Effector CD8-positive, alpha-beta T cell (primary cell): ENCODE measurements around the gene RGS4.
"Not testable (repeated sequence)": the region's sequence is repeated elsewhere in the genome, so short reads cannot be mapped to it uniquely, and the experiment has no call there.

Experiments used
- DNase-seq: peaks from one replicate; lab custom pipeline; 2025; lab: John Stamatoyannopoulos, UW

Gene RGS4

GRCh38 chr1:163068716-163069115 lies 445 bp upstream of the RGS4 start:
- no peak for DNase-seq

GRCh38 chr1:163069655-163070277 lies 605 bp downstream of the RGS4 start:
- no peak for DNase-seq

GRCh38 chr1:163071405-163072255 lies 2.5 kb downstream of the RGS4 start:
- no peak for DNase-seq

DNA sequence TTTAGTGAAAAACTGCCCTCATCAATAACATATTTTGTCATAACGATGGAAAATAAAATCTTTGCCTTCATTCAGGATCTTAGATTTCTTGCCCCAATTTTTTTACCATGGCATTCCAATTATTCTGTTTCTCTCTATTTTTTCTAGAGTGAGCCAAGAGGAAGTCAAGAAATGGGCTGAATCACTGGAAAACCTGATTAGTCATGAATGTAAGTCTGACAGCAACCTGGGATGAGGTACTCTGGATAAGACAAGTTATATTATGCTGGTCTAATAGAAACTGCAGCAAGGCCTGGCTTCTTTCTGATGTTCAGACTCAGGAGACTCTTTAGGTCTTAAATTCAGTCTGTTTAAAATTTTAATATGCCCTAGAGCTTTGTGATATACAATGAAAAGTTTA lies 3.5 kb downstream of the RGS4 start:
- DNase-seq = no peak

DNA sequence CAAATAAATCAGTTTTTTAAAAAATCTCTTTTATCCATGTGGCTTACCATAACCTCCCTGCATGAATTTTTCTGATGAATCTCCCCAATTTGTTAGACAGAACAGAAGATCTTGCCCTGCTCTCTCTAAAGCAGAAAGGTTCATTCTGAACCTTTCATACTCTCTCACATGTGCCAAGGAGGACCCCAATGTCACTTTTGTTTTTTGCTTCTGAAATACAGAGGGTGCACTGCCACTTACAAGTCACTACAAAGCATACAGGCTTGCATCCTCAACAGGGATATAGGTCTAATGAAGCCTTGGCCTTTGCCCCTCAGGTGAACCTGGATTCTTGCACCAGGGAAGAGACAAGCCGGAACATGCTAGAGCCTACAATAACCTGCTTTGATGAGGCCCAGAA lies 4.8 kb downstream of the RGS4 start:
- no peak for DNase-seq

GRCh38 chr1:163074716-163075284 lies 5.6 kb downstream of the RGS4 start:
- no peak for DNase-seq

GRCh38 chr1:163076044-163076443 lies 6.9 kb downstream of the RGS4 start:
- DNase-seq = no peak

- no peak for DNase-seq
Measured at GRCh38 chr1:163076446-163076845, 7.3 kb downstream of the RGS4 start.

- DNase-seq = no peak
Measured at GRCh38 chr1:163076981-163077761, 8.0 kb downstream of the RGS4 start.

DNA sequence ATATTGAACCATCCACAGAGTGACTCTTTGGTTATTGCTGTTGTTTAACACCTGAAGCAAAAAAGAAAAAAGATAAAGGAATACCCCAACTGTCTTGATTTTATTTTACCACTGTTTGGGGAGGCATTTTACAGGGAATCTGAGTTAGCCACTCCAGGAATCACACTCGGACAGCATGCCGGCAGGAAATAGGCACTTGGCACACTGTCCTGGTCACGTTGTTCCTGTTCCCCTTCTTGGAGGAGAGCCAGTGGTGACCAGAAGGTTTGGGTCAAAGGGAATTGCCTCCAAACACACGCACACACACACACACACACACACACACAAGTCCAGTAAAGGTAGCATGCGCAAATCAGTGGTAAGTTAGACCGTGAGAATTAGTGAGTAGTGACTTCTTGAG lies 13.8 kb downstream of the RGS4 start:
- DNase-seq = no peak

GRCh38 chr1:163083690-163084089 lies 14.5 kb downstream of the RGS4 start:
- DNase-seq = no peak

DNA sequence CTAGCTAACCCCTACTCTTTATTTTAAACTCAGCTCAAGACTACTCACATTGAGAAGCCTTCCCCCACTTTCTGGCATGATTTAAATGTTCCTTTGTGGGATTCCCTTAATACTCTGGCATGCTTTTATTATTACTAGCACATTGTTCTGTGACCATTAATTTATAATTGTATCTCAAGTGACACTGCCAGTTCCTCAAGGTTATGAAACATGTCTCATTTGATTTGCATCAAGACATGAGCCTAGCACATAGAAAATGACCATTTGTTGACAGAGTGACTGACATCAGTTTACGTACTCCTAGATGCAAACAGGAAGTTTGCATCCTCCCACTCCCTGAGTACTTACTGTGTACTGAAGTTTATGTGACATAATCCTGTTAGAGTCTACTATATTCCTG lies 15.2 kb downstream of the RGS4 start:
- DNase-seq = no peak

- no peak for DNase-seq
Measured at GRCh38 chr1:163085041-163085903, 16.1 kb downstream of the RGS4 start.

DNA sequence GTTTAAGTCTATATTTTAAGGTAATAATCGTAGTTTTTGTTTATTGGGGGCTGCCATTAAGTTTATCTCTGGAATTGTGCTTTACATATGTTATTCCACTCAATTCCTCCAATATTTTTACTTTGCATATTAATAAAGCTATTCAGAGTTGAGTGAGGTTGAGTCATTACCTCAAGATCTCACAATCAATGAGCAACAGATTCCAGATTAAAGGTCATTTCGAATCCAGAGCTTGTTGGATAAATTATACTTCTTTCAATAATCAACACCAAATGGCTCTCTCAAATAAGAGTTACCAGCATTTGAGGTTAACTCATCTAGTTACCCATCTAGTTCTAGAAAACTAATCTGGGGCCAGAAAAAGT lies 16.7 kb downstream of the RGS4 start:
- no peak for DNase-seq

- DNase-seq = not testable (repeated sequence)
Measured at GRCh38 chr1:163089117-163089516, 20.0 kb downstream of the RGS4 start.

GRCh38 chr1:163090321-163090945 lies 21.3 kb downstream of the RGS4 start:
- DNase-seq = no peak

DNA sequence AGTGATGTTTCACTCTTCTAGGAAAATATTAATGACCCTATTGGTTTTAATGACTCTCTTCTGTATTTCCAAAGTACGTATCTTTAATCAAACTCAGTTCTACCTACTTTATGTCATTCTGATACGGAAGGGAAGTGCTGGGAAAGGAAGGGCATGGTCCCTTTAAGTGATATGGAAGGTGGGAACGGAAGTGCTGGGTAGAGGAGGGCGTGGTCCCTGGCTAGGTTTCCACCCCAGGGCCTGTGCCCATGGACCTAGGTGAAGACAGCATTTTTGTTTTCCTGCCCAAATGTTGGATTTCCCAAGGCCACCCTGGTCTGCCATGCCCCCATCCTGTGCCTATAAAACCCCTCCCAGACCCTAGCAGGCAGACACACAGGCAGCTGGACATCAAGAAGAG lies 24.0 kb downstream of the RGS4 start:
- DNase-seq = no peak

DNA sequence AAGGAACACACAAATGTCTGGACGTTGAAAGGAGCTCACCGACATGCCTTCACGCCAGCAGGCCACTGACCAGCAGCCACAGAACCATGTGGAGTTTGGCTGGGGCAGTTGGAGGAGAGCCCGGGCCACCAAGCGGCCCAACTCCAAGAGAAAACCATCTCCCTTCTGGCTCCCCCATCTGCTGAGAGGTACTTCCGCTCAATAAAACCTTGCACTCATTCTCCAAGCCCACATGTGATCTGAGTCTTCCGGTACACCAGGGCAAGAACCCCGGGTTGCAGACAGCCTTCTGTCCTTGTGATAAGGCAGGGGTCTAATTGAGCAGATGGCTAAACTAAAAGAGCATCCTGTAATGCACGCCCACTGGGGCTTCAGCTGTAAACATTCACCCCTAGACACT lies 24.4 kb downstream of the RGS4 start:
- DNase-seq = no peak

DNA sequence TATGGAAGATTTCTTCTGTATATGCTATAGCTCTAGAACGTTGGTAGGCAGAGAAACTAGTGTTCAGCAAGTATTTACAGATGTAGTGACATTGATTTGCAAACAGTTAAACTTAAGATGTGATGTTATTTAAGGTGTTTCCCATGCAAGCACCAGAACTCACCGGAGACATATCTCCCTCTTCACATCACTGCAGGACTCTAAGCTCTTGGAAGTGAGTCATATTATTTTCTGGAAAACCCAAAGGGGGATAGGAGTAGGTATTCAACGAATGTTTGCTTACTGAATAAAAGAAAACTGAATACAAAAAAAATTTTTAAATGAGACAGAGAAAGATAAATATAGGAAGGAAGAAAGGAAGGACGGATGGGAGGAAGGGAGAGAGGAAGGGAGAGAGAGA lies 25.0 kb downstream of the RGS4 start:
- DNase-seq = no peak

DNA sequence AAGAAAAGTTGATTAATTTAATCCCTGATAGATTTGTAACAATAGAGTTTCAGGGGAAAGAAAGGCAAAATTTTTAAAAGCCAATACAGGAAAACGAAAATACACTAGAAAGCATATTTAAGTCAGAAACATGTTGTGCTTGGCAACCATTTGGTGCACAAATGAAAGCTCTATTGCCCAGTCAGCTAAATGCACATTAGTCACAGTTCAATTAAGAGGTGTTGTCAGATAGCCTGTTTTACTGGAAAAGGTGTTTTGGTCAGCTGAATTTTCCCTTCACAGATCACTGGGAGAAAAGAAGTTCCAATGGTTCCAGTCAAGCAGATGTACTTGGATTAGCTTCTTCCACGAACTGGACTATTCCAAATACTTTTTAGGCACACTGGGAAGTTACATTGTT lies 25.4 kb downstream of the RGS4 start:
- DNase-seq = no peak

DNA sequence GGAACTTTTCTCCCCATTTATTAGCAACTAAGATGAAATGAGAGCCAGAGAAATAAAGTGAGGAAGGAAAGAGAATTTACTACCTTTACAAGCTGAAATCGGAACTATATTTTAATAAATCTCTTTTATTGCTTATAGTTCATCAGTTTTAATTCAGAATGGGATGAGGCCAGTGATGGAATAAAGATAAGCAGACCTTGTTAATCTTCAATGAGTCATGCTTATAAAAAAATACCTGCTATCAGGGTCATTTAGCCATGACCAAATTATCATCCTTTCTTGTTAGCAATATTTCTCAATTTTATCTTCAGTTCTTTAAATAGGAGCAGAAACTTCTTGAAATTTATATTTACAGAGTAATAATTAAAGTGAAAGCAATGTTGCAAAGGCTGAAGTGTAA lies 26.1 kb downstream of the RGS4 start:
- no peak for DNase-seq
